Keratinocyte (primary cell): ENCODE data around the gene STKLD1.

Experiments
- CTCF ChIP-seq, 3 experiments: IDR thresholded peaks in 1 of 3; conservative IDR thresholded peaks in 1 of 3; optimal IDR thresholded peaks in 1 of 3; 2 replicates in 2 of 3; 3 replicates in 1 of 3; pipeline versions ENCODE3 to v1.5.1; 2011; ENCODE audit warnings: low read length in 3 of 3, mild to moderate bottlenecking in 3 of 3, moderate library complexity in 2 of 3, control low read depth in 1 of 3, inconsistent platforms in 1 of 3; ENCODE audit not compliant: insufficient read depth in 2 of 3; ENCODE audit errors: extremely low read depth in 1 of 3
- EZH2 ChIP-seq: IDR thresholded peaks from one replicate; pipeline ENCODE4 v1.6.1; 2012; ENCODE audit warnings: inconsistent platforms, mild to moderate bottlenecking, low read length, moderate library complexity

GRCh38 chr9:133342069-133342406 lies 34.1 kb upstream of the STKLD1 start:
- peak in 2 of 3 experiments; percentile 30 to 38 for TF ChIP-seq CTCF (optimal IDR thresholded peaks at IDR 0.05 in 1 of 3, IDR thresholded peaks at IDR 0.05 in 1 of 3, conservative IDR thresholded peaks at IDR 0.05 in 1 of 3; ENCODE audit: extremely low read depth in 1 of 3, insufficient read depth in 2 of 3, low read length in 3 of 3)
- no peak for TF ChIP-seq EZH2
